ENCODE measurements around the gene RNF130.

RNF130 gene

GRCh38 chr5:179915406-179915935 is 156.1 kb downstream of the RNF130 start:
- no peak for DNase-seq (ENCODE audit: low spot score)

GRCh38 chr5:179914032-179914755 is 157.4 kb downstream of the RNF130 start:
- DNase-seq (ENCODE audit: low spot score), result no peak

- DNase-seq (ENCODE audit: low spot score), result no peak
These were observed 158.1 kb downstream of the RNF130 start for GRCh38 chr5:179913461-179913860.

- no peak for DNase-seq (ENCODE audit: low spot score)
These were observed 158.6 kb downstream of the RNF130 start for GRCh38 chr5:179912951-179913350.

GRCh38 chr5:179912386-179912785 is 159.2 kb downstream of the RNF130 start:
- no peak for DNase-seq (ENCODE audit: low spot score)

- DNase-seq (ENCODE audit: low spot score), result no peak
These were observed 162.3 kb downstream of the RNF130 start for GRCh38 chr5:179909224-179909623.

GRCh38 chr5:179908528-179908927 is 163.0 kb downstream of the RNF130 start:
- no peak for DNase-seq (ENCODE audit: low spot score)

GRCh38 chr5:179907556-179908324 is 163.8 kb downstream of the RNF130 start, which contains the start of gene TBC1D9B:
TBC1D9B (minus strand) TSS chr5:179907897; CDS start chr5:179907821, 76 bp downstream.
- DNase-seq (ENCODE audit: low spot score), result peak; percentile 71

- no peak for DNase-seq (ENCODE audit: low spot score)
These were observed 164.6 kb downstream of the RNF130 start for GRCh38 chr5:179906795-179907555.

GRCh38 chr5:179906294-179906794 is 165.2 kb downstream of the RNF130 start:
- no peak for DNase-seq (ENCODE audit: low spot score)

- no peak for DNase-seq (ENCODE audit: low spot score)
These were observed 166.4 kb downstream of the RNF130 start for GRCh38 chr5:179905161-179905560.
